HG02571 (cell line): ENCODE measurements around the gene LRRC2.
"Not testable (repeated sequence)": the region's sequence is repeated elsewhere in the genome, so short reads cannot be mapped to it uniquely, and the experiment has no call there.

Source experiments
- ATAC-seq: cut with Tn5 transposase; IDR thresholded peaks from one replicate; pipeline ENCODE4 v1.9.1; 2021; ENCODE audit warnings: mild to moderate bottlenecking, moderate library complexity; ENCODE audit not compliant: unreplicated experiment

LRRC2 gene

DNA sequence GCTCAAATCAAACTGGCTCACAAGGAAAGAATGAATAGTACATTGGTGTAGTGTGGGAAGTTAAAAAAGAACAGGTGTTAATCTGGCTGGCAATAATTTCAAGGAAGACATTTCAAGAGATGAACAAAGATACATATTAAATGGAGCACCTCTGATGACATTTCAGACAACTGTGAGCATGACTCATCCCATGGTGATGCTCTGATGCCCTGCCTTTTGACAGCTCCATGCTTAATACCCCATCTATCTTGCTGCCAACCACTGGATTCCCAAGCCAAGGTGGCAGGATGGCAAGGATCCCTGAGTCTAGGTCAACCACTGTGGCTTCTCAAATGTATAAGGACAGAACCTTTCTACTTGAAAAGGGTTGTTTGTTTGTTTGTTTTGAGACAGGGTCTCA lies 29.3 kb downstream of the LRRC2 start:
- ATAC-seq = no peak

GRCh38 chr3:46535746-46536145 lies 30.4 kb downstream of the LRRC2 start:
- ATAC-seq = no peak

DNA sequence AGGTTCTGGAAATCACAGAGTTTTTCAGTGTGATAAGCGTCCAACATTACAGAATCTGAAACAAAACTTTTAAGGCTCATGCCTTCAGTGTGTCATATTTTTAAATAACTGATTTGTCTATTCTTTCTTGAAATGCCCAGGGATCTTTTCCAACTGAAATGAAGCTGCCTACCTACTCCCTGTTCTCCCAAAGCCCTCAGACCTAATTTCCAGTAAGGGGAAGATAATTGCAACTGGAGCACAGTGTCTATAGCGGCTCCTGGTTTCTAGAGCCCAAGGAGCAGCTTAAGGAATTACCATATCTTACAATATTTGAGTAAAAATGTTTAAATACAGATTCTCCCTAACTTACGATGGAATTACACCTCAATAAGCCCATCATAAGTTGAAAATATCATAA lies 33.0 kb downstream of the LRRC2 start:
- no peak for ATAC-seq

- no peak for ATAC-seq
Observed at GRCh38 chr3:46527239-46527638, 38.9 kb downstream of the LRRC2 start.

DNA sequence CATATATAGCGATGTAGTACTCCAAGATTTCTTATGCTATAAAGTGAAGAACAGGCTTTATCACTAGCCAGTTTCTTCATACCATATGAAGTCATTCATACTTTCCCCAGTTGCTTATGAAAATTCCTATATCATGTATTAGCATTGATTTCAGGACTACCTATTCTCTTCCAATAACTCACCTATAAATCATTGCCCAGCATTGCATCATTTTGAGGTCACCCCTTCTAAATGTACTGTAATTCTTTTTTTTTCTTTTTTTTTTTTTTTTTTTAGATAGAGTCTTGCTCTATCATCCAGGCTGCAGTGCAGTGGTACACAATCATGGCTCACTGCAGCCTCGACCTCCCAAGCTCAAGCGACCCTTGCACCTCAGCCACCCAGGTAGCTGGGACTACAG lies 41.3 kb downstream of the LRRC2 start:
- no peak for ATAC-seq

- ATAC-seq = no peak
Observed at GRCh38 chr3:46524008-46524407, 42.1 kb downstream of the LRRC2 start.

DNA sequence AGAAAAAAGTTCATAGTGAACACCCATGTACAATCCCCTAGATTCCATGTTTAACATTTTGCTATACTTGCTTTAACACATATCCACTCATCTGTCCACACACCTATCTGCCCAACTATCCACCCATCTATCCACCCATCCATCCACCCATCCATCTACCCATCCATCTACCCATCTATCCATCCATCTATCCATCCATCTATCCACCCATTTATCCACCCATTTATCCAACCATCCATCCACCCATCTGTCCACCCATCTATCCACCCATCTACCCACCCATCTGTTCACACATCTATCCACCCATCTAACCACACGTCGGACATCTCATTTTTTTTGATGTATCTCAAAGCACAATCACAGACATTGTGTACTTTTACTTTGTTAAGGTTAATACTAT lies 42.5 kb downstream of the LRRC2 start:
- no peak for ATAC-seq

DNA sequence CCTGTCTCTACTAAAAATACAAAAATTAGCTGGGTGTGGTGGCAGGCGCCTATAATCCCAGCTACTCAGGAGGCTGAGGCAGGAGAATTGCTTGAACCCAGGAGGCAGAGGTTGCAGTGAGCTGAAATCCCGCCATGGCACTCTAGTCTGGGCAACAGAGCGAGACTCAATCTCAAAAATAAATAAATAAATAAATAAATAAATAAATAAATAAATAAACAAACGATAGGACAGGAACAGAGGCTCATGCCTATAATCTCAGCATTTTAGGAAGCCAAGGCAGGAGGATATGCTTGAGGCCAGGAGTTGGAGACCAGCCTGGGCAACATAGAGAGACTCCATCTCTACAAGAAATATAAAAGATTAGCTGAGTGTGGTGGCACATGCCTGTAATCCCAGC lies 43.9 kb downstream of the LRRC2 start:
- ATAC-seq = not testable (repeated sequence)

GRCh38 chr3:46521096-46521495 lies 45.0 kb downstream of the LRRC2 start:
- ATAC-seq = no peak

DNA sequence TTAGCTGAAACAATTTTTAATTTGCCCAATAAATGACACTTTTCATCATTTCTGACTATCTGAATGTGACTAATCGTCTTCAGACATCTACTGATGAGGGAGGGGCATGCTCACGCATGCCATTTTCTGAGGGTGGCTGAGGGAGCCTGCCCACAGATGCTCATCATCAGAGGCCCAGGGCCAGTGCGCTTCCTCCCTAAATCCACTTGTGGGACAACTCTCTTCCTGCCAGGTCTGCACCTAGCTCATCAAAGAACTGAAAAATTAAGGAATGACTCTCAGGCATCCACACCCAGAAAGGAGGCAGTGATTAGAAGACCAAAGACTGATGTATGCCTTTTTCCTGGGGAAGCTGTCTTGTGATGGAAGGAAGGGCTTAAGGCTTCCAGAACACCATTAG lies 45.6 kb downstream of the LRRC2 start:
- ATAC-seq = no peak

GRCh38 chr3:46519952-46520351 lies 46.1 kb downstream of the LRRC2 start:
- ATAC-seq = no peak

- ATAC-seq = no peak
Observed at GRCh38 chr3:46517784-46518181, 48.3 kb downstream of the LRRC2 start.

GRCh38 chr3:46517016-46517783 lies 48.9 kb downstream of the LRRC2 start:
- no peak for ATAC-seq

- ATAC-seq = no peak
Observed at GRCh38 chr3:46516521-46516920, 49.6 kb downstream of the LRRC2 start.

DNA sequence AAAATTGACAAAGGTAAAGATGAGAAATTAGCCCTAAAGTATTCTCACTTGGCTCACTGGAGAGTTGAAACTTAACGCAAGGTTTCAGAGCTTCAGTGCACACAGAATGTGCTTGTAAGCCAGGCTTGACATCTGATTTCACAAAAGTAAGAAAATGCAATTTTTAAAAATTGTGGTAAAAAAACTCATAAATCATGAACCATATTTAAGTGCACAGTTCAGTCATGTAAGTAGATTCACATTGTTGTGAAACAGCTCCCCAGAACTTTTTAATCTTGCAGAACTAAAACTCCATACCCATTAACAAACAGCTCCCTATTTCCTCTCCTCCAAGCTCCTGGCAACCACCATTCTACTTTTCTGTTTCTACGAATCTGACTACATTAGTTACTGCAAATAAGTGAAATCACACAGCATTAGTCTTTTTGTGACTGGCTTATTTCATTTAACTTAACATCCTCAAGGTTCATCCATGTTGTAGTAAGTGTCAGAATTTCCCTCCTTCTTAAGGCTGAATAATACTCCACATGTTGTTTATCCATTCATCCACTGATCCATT lies 53.8 kb downstream of the LRRC2 start:
- no peak for ATAC-seq

GRCh38 chr3:46509661-46510187 lies 56.4 kb downstream of the LRRC2 start:
- ATAC-seq = no peak

- no peak for ATAC-seq
Observed at GRCh38 chr3:46508850-46509591, 57.1 kb downstream of the LRRC2 start.

DNA sequence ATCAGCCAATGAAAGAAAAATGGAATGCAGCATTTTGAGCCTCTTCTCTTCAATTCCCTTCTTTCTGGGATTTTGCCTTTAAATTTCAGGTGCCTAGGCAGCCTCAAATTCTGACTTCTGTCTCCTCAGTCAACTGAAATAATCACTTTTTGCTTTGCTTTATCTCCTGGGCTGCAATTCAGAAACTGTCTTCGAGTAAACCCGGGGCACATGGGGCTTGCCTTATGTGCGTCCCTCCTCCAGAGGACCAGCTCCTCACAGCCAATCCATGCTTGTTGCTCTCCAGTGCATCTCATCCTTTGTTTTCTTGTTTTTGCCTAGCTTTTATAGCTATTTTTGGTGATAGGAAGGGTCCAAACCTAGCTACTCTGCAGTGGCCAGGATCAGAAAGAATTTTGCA lies 59.6 kb downstream of the LRRC2 start:
- no peak for ATAC-seq

DNA sequence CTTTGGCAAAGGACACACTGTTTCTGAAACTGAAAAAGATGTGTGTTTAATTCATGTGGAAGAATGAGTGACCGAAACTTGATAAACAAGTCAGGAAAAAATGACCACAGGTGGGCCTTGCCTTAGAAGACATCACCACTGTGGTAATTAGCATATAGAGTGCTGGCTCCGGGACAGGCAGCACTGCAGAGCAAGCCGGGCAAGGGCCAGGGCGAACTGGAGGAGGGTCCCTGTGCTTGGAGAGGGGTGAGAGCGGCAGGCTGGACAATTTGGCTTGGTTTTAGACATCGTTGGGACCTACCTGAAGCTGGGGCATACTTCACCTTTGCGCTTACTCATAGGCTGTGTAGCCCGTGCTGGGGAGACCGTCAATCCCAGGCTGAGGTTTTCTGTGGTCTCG lies 60.1 kb downstream of the LRRC2 start:
- no peak for ATAC-seq

GRCh38 chr3:46504789-46505188 lies 61.3 kb downstream of the LRRC2 start:
- no peak for ATAC-seq

- ATAC-seq = no peak
Observed at GRCh38 chr3:46503200-46503874, 62.8 kb downstream of the LRRC2 start.
